Right atrium auricular region (tissue), 2 donors: ENCODE measurements around the gene HAUS8. TPM values are rescaled to one million over a fixed set of nuclear protein-coding genes. Genes with fewer than 3 reads are reported as not detected.
"Not testable (repeated sequence)": the region's sequence is repeated elsewhere in the genome, so short reads cannot be mapped to it uniquely, and the experiment has no call there.

Source experiments
- DNase-seq: peaks from one replicate; pipeline ENCODE4 v3.0.0-alpha.2; 2019; ENCODE audit warnings: low spot score
- H3K27ac ChIP-seq, 2 donors: fragments of 200-600 bp; sonication (generic); 1 replicate in 1 of 2; 2 replicates in 1 of 2; pipeline ENCODE4 v1.5.1; 2016 to 2019
- H3K27me3 ChIP-seq, 2 donors: fragments of 200-600 bp; sonication (generic); one replicate each; pipeline versions ENCODE4 v1.5.1 to v1.6.0; 2017 to 2019
- H3K36me3 ChIP-seq: fragments of 200-600 bp; sonication (generic); one replicate; pipeline ENCODE4 v1.5.1; 2016
- H3K4me1 ChIP-seq, 2 donors: fragments of 200-600 bp; sonication (generic); one replicate each; pipeline versions ENCODE4 v1.5.1 to v1.6.0; 2017 to 2019
- H3K4me3 ChIP-seq, 2 donors: fragments of 200-600 bp; sonication (generic); 1 replicate in 1 of 2; 2 replicates in 1 of 2; pipeline ENCODE4 v1.5.1; 2017 to 2019; ENCODE audit warnings: mild to moderate bottlenecking in 1 of 2, moderate library complexity in 1 of 2
- H3K9me3 ChIP-seq, 2 donors: fragments of 200-600 bp; sonication (generic); one replicate each; pipeline ENCODE4 v1.5.1; 2019
- CTCF ChIP-seq, 2 donors: fragments of 200-600 bp; sonication (generic); IDR thresholded peaks; one replicate each; pipeline ENCODE4 v1.5.1; 2019; ENCODE audit warnings: antibody characterized with exemption in 2 of 2
- total RNA-seq, 2 donors: library from RNA; depleted of rRNA; stranded (reverse); fragments of >200 nt; gene quantifications; one replicate each; pipeline ENCODE4 v1.1.0, GENCODE V29; 2016

Gene HAUS8
- total RNA-seq, 2 donors from 2014 or later = 2.5 to 5.0 TPM

GRCh38 chr19:17026706-17027534 is 48.3 kb downstream of the HAUS8 start, which contains the start of gene CPAMD8:
TSS of gene CPAMD8 (minus strand) at chr19:17026810. CDS start at chr19:17026642, 168 bp downstream.
- no peak for DNase-seq
- H3K4me3 ChIP-seq = peak within 1 kb of the TSS; percentile 35 to 50
- peaks cover 0 to 25% of the 10 kb centered on the region in 2 donors for H3K9me3 ChIP-seq
- H3K27ac ChIP-seq = no peak within 1 kb of the TSS
- H3K4me1 ChIP-seq = no peaks in the 10 kb centered on the region
- no peaks in the 10 kb centered on the region for H3K36me3 ChIP-seq
- peaks cover 0 to 11% of the 10 kb centered on the region in 2 donors for H3K27me3 ChIP-seq
- TF ChIP-seq CTCF (IDR thresholded peaks at IDR 0.05) = no peak

- Histone ChIP-seq H3K27ac (no peak overlapping the region), H3K4me3 (peak overlapping the region; percentile 35 to 50), H3K9me3 (peaks cover 0 to 25% of the 10 kb centered on the region in 2 donors), H3K27me3 (peaks cover 0 to 11% of the 10 kb centered on the region in 2 donors), H3K36me3 (no peaks in the 10 kb centered on the region), H3K4me1 (no peaks in the 10 kb centered on the region)
- no peak for DNase-seq
- no peak for TF ChIP-seq CTCF (IDR thresholded peaks at IDR 0.05)
Observed at GRCh38 chr19:17025991-17026658, 49.1 kb downstream of the HAUS8 start.

- no peaks in the 10 kb centered on the region for H3K4me1 ChIP-seq
- no peak for DNase-seq
- H3K4me3 ChIP-seq = peak overlapping the region in 1 of 2 donors; percentile 50
- H3K36me3 ChIP-seq = no peaks in the 10 kb centered on the region
- TF ChIP-seq CTCF (IDR thresholded peaks at IDR 0.05) = no peak
- no peak overlapping the region for H3K27ac ChIP-seq
- peaks cover 0 to 11% of the 10 kb centered on the region in 2 donors for H3K27me3 ChIP-seq
- peaks cover 0 to 25% of the 10 kb centered on the region in 2 donors for H3K9me3 ChIP-seq
Observed at GRCh38 chr19:17025361-17025760, 49.9 kb downstream of the HAUS8 start.

GRCh38 chr19:17024941-17025340 is 50.3 kb downstream of the HAUS8 start:
- H3K4me1 ChIP-seq, H3K4me3 ChIP-seq, H3K27ac ChIP-seq, H3K36me3 ChIP-seq, DNase-seq: not testable (repeated sequence)
- H3K9me3 ChIP-seq = peaks cover 0 to 25% of the 10 kb centered on the region in 2 donors
- peaks cover 0 to 11% of the 10 kb centered on the region in 2 donors for H3K27me3 ChIP-seq

- no peaks in the 10 kb centered on the region for H3K36me3 ChIP-seq
- H3K27me3 ChIP-seq = peaks cover 0 to 11% of the 10 kb centered on the region in 2 donors
- DNase-seq = no peak
- H3K27ac ChIP-seq = no peak overlapping the region
- H3K4me1 ChIP-seq = no peaks in the 10 kb centered on the region
- H3K9me3 ChIP-seq = peaks cover 0 to 25% of the 10 kb centered on the region in 2 donors
- TF ChIP-seq CTCF (IDR thresholded peaks at IDR 0.05) = no peak
- H3K4me3 ChIP-seq = no peak overlapping the region
Observed at GRCh38 chr19:17023805-17024204, 51.4 kb downstream of the HAUS8 start.

GRCh38 chr19:17022738-17023137 is 52.5 kb downstream of the HAUS8 start:
- H3K36me3 ChIP-seq = no peaks in the 10 kb centered on the region
- no peaks in the 10 kb centered on the region for H3K4me1 ChIP-seq
- peaks cover 0 to 11% of the 10 kb centered on the region in 2 donors for H3K27me3 ChIP-seq
- TF ChIP-seq CTCF (IDR thresholded peaks at IDR 0.05) = no peak
- H3K9me3 ChIP-seq = peaks cover 0 to 25% of the 10 kb centered on the region in 2 donors
- DNase-seq = no peak
- no peak overlapping the region for H3K4me3 ChIP-seq
- H3K27ac ChIP-seq = no peak overlapping the region
